ENCODE data around the gene PPIL1.
A peak's percentile ranks its signal among the peaks of the same experiment; 100 is the strongest.

The PPIL1 gene

DNA sequence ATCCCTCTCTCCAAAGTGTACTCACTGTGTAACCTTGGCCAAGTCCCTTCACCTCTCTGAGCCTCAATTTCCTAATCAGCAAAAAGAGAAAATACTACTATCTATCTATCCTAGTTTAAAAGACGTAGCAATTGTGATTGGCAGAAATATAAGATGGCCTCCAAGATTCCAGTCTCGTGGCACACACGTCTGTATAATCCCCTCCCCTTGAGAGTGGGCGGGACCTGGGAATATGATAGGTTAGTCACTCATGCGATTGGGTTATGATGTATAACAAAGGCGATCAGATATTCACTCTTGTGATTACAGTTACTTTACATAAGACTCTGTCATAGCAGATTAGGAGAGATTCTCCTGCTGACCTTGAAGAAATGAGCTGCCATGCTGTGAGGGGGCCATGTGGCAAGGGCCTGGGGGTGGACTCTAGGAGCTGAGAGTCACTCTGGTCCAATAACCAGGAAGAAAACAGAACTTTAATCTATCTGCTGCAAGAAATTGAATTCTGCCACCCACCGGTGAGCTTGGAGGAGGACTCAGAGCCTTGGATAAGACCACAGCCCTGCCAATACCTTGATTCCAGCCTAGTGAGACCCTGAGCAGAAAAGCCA is 41.3 kb downstream of the PPIL1 start:
- DNase-seq: no peak

DNA sequence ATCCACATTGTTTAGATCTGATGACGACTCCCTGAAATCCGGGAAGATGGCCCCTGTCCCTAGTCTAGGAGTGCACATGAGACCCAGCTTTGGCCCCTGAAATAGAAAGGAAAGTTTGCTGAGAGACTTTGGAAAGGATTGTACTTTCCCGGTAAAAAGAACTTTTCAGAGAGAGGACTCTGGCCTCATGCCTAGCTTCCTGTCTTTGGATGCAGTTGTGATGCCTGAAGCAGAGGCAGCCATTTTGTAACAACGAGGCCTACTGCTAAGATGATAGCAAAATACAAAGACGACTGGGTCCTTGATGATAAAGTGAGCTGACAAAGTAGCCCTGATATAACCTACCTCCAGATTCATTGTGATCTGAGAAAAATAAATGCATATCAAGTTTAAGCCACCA is 42.3 kb downstream of the PPIL1 start:
- no peak for DNase-seq

DNA sequence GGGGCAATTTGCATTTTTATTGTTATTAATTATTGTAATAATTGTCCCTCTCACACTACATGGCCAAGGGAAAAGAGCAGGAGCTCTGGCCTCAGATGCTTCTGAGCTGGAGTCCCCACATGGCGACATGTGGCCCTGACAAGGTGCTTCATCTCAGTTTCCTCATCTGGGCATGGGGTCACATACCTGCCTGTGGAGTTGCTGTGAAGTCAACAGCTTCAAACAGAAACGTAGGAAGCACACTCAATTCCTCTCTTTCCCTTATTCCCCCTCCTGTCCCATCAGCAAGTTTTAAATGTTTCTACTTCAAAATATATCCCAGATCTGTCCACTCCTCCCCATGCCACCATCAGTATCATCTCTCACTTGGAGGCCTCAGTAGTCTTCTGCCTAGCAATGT is 44.0 kb downstream of the PPIL1 start:
- DNase-seq: no peak

DNA sequence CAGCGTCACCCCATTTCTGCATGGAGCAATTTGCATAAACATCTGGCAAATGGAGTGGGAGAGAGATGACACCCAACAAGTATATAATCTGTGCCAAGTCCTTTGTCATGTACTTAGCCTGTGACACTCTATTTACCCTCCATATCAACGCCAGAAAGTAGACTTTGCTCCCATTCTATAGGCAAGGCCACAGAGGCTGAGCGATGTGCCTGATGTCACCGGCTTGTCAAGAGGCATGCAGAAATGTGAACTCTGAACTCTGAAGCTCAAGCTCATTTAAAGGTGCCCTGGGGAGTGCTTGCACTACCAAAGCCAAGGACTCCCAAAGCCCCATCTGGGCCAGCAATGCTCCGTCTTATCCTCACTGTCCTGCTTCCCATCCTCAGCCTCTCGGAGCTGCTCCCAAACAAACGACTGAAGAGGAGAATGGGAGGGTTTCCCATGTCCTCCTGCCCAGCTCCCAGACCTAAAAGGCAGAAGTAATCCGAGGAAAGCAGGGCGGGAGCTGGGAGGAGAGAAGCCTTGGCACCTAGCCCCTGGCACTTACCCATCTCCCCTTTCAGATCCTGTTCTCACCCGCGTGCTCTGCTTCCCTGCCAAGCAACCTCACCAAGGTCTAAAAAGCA is 44.6 kb downstream of the PPIL1 start:
- peak; percentile 32 for DNase-seq

DNA sequence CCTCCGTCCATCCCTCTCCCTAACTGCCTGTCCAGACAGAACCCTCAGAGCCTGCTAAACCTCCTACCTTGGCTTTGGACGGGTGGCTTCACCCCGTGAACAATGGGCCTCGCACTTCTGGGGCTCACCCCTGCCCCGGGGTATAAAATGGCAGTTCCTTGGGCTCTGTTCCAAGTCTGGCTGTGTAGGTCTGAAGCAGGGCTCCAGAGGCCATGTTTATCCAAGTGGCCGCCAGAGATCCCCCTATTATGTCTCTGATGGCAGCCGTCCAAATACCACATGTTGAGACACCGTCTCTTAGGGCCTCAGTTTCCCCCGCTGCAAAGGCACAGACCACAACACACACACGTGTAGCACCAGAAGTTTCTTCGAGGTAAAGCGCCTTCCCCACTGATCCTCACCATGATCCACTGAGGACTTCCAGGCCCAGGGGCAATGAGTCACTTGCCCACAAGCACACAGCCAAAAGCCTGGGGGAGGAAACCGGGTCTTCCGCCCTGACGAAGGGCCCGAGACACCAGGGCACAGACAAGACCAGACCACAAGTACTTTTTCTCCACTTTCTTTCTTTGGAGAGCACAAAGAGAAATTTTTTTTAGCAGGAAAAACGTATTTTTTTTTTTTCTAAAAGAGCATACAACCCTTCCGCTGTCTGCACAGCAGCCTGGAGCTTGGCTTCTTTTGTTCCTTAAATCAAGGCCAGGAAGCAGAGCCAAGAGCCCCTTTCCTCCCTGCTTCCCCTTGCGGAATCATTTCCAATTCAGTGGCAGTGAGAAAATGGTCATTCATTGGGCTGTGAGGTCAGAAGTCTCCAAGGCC is 47.1 kb downstream of the PPIL1 start:
- peak; percentile 80 for DNase-seq

DNA sequence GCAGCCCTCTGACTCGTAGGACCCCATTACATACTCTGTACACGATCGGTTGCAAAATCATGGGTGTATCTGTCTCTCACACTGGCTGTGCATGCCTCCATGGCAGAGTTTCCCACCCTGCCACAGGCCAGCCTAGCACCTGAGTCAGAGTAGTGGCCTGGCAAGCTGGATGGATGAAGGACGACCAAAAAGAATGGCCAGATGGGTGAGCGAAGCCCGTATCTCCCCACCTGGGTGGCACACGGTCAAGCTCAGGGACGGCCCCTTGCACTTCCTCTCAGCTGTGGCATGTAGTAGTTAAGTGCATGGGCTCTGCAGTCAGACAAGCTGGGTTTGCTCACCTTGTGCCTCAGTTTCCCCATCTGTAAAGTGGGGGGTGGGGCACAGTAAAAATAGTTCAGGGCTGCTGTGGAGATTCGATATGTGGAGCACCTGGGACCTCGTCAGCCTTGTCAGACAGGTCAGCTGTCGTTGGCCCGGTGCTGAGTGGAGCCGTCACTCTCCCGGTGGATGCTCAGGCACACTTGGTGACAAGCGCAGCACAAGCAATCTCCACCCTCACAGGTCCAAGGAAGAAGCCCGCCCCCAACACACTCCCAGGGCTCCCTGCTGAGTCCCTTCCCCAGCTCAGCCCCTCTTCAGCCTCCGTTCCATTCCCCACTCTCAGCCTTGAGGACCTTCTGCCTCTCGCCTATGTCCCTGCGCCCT is 47.9 kb downstream of the PPIL1 start:
- DNase-seq: no peak

DNA sequence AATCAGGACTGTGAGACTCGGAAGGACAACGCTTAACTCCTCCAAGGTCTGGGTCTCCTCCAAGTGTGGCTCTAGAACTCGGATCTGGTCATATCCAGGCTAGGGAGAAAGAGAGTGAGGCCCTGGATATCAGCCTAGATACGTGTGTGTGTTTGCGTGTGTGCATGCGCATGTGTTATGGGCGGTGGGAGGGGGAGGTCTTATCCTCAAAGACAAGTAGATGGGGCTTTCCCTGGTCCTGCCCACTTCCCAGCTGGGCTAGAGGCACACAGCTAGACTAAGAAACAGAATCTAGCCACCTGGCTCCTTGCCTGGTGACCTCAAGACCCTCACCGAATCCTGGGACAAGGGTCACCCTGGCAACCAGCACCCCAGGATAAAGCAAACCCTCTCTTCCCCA is 48.6 kb downstream of the PPIL1 start:
- no peak for DNase-seq

DNA sequence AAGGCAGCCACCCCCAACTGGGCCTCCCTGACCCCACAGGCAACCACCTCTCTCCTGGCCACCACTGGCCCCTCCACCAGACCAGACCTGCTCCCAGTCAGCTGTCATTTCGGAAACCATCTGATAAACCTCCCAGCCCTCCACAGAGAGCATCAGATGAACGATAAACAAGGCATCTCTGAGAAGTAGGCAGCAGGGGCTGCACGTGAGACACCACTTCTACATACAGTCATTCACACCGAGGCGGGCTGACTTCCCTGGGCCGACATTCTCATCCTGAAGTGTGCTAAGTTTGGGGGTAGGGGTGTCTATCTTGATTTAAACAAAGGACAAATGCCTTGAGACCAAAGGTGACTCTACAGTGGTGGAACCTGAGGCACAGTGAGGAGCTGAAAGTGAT is 49.2 kb downstream of the PPIL1 start:
- no peak for DNase-seq

DNA sequence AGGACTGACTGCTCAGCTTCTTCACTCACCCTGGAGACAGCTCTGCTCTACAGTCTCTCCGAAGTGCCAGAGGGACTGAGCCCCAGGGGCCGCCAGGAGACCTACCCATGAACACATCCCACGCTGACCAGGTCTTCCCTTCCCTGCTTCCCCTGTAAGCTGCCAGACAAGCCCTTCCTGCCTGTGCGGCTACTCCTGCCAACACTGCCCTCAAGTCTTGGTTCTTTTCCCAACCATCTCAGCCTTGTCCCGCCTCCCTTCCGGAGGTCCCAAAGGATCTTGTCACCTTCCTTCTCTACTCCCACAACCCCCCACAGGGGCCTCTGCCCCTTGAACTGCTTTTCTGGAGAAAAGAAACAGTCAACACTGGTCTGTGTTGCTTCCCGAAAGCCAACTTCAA is 50.4 kb downstream of the PPIL1 start:
- DNase-seq: no peak

DNA sequence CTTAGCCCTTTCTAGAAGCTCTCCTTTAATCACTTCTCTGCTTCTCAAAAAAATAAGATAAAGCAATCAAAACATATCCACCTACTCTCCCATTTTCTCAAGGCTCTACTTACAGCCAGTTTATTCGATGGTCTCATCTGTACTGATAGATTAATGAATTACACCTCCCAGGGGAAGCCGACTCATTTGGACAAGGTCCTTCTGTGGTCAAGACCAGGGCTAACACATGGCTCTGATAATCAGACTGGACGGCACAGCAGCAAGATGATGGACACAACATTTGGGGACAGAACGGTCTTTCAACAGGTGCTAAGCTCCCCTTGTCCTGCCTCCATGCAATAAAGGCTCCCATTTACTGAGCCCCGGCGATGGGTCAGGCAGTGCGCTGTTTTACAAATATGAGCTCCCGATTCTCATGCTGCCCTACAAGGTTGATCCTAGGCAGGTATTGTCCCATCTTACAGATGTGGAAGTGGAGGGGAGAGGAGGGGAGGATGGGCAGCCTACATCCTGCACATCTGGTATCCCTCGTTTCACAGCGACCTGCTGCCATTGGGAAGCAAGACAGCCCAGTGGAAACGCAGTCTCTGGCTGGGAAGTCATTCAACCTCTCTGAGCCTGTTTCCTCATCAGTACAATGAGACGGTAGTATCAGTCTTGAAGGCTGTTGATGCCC is 51.0 kb downstream of the PPIL1 start:
- DNase-seq: peak; percentile 18

DNA sequence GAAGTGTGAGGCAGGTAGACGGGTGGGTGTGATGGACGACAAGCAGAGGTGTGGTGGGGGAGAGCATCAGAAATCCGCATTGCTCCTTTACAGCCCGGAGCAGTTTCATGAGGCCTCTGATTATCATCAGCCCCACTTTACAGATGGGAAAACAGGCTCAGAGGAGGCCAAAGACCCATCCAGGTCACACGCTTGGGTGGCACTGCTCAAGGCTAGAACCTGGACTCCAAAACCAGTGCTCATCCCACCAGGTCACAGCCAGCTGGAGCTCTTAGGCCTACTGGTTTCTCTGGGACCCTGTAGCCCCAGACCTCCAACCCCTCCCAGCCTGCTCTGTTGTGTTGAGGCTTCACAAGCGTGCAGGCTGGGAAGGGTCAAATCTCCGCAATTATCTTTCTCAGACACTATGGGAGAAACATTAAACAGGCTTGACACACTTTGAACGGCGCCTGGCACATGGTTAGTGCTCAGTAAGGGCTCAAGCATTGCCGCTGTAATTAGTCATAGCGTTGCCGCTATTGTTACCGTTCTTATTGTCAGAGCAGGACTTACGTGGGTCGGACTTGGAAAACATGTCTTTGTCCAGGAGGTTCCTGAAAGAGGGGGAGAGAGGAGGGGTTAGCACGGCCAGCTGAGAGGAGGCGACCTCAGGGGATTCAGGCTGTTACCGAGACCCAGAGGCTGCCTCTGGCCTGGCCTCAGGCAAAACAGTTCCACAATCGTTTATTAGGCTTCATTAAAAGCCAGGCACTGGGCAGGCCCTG is 51.9 kb downstream of the PPIL1 start:
- DNase-seq: no peak

DNA sequence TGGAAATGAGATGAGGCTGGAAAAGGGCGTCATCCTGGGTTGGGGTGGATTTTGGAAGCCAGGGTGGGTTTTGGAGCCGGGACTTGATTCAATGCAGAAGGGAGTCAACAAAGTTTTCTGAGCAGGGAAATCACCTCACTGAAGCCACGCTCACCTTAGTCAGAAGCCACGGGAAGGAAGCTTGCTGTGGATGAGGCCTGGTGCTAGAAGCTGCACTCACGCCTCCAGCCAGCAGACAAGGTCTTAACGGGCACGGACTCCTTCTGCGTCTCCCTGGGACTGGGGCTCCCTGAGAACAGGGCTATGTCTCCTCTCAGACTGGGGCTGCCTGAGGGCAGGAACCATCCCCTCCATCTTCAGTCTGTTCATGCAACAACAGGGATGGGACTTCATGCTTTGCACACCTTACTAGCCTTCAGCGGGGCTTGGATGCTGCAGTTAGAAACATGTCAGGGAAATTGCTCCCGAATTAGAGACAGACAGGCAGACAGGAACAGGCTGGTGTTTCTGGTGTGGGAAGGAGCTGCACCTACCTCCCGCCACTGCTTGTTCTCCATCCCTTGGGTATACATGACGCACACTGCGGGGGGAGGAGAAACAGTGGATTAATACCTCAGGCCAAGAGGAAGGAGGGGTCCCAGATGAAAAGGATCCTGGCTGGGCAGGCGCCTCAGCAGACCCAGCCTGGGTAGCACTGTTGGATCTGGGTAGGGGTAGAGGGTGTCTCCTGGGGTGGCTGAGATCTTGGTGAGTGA is 52.8 kb downstream of the PPIL1 start:
- DNase-seq: no peak

DNA sequence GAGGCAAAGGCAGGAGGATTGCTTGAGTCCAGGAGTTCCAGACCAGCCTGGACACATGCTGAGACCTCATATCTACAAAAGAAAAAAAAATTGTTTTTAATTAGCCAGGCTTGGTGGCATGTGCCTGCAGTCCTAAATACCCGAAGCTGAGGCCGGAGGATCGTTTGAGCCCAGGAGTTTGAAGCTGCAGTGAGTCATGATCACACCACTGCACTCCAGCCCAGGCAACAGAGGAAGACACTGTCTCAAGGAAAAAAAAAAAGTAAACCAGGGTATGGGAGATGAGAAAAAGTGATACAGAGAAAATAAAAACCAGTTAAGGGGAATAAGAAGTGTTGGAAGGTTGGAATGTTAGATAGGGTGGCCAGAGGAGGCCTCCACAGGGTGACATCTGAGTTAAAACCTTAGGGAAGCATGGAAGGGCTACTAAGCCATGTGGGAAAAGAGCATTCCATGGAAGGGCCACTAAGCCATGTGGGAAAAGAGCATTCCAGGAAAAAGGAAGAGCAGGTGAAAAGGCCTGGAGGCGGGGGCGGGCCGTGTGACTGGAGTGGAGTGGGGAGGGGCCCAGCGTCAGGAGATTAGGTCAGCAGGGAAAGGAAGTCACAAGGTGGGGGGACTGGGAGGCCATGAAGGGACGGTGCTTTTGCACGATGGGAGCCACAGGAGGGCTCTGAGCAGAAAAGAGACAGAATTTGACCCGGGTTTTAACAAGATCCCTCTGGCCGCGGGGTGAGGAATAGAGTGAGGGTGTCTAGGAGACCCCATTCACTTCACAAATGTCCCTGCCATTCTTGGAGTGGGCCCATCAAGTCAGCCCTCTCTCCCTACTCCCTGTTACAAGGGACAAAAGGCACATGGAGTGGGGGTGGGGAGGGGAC is 53.7 kb downstream of the PPIL1 start:
- DNase-seq: peak; percentile 51

DNA sequence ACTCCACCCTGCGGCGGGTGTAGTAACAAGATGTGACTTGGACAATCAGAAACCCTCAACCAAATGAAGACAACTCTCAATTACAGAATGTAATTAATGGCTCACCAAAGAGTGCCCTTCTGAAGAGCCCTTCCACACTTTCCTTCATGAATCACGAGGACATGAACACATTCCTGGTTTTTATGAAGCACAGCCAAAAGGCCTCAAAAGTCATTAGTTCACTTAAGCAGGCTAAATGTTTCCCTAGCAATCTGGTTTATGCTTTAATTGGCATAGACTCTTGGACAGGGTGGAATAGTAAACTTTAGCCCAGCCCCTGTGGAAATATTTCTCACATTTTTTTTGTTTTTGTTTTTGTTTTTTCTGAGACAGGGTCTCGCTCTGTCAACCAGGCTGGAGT is 55.8 kb downstream of the PPIL1 start:
- no peak for DNase-seq

DNA sequence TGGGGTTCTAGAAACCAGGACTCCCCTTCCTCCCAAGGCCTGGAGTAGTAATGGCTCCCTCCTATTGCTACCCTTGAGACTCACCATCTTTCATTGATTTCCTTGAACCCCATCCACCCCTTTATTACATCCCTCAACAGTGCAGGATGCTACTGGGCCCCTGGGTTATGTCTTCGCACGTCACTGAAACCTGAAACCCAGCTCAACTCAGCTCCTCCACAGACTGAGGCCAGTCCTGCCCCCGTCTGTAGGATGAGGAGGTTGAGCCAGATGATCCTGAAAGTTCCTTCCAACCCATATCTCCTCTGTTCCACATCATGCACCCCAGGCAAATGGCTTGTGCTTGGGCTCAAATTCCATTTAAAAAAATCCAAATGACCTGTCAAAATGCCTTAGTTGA is 56.8 kb downstream of the PPIL1 start:
- DNase-seq: no peak

DNA sequence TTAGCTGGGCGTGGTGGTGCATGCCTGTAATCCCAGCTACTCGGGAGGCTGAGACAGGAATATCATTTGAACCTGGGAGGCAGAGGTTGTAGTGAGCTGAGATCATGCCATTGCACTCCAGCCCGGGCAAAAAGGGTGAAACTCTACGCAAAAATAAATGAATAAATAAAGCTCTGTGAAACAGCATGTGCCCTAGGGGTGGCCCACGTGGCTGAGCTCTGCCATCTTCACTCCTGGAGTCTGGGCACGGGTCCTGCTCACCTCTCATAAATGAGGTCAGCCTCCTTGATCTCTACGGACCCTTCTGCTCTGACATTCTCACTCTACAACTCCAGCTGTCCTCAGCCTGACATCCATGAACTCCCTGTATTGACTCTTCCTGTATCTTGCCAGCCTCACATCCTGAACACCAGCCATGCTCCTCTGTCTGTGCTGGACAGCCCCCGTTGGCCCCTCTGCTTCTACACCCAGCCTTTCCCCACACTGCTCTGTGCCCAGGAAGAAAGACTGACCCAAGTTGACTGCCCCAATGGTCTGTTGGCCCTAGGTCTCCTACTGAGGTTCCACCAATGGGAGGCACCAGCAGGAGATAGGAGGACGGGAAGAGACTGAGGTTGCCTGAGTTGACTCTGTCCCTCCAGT is 57.3 kb downstream of the PPIL1 start:
- DNase-seq: no peak

DNA sequence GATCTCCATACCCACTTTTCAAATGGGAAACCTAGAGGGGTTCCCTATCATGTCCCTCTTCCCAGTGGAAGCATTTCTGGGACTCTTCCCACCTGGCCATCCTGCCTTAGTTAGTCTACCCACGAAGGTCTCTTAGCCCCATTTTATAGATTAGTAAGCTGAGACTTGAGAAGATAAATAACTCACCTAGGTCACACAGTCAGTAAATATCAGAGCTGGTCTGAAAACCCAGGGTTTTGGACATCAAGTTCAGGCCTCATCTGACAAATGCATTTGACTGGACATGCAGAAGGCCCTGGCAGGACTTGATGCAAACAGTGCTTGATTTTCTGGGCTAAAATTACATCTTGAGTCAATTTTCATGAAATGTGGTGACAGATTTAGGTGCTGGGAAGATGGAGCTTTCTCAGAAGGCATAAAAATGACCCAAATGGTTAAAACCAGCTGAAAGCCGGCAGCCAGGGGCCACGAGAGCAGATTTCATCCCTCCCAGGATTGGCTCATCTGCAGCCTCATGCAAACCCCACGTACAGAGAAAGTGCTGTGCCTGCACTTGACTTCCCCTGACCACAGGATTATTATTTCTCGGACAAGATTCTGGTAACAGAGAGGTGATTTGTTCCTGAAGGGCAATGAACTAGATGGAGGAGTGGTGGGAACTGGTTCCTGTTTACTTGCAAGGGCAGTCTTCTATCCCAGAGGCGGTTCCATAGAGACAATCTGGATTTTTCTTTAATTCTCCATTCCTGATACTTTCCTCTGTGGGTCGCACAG is 58.5 kb downstream of the PPIL1 start:
- DNase-seq: no peak

DNA sequence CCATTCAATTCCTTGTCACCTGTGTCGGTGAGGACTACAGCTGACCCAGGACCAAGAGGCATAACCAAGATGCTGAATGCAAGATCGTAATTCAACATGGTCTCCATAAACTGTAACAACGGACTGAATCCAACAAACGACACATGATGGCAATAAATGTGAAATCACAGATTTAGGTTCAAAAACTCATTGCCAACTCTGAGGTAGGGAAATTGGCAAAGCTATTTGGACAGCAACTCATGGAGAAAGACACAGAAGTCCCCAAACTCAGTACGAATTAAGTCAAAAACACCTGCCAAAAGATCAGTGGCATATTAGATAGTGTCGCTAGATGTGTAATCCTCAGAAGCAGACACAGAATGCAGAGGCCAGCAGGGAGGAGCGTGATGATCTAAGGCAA is 60.4 kb downstream of the PPIL1 start:
- no peak for DNase-seq

DNA sequence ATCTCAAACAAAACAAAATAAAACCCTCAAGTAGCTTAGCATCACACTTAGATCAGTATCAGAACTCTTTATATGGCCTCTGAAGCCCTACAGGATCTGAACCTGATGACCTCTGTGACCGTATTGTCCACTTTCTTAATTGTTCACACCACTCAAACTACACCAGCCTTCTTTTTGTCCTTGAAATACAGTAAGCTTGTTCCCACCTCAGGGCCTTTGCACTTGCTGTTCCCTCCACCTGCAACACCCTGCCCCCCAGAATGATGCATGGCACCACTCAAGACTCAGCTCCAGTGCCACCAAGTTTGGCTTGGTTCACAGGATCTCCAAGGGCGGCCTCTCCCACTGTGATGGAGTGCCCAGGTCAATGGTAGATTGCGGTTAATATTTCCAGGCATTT is 61.1 kb downstream of the PPIL1 start:
- no peak for DNase-seq

Data from fibroblast of upper back skin (primary cell).